NCI-H1930 (cell line): ENCODE results near the gene CAT.
"Not testable (repeated sequence)": the region's sequence is repeated elsewhere in the genome, so short reads cannot be mapped to it uniquely, and the experiment has no call there.

ENCODE experiments used
- DNase-seq, 2 experiments: peaks; one replicate each; lab custom pipeline; 2025; lab: John Stamatoyannopoulos, UW

Gene CAT

DNA sequence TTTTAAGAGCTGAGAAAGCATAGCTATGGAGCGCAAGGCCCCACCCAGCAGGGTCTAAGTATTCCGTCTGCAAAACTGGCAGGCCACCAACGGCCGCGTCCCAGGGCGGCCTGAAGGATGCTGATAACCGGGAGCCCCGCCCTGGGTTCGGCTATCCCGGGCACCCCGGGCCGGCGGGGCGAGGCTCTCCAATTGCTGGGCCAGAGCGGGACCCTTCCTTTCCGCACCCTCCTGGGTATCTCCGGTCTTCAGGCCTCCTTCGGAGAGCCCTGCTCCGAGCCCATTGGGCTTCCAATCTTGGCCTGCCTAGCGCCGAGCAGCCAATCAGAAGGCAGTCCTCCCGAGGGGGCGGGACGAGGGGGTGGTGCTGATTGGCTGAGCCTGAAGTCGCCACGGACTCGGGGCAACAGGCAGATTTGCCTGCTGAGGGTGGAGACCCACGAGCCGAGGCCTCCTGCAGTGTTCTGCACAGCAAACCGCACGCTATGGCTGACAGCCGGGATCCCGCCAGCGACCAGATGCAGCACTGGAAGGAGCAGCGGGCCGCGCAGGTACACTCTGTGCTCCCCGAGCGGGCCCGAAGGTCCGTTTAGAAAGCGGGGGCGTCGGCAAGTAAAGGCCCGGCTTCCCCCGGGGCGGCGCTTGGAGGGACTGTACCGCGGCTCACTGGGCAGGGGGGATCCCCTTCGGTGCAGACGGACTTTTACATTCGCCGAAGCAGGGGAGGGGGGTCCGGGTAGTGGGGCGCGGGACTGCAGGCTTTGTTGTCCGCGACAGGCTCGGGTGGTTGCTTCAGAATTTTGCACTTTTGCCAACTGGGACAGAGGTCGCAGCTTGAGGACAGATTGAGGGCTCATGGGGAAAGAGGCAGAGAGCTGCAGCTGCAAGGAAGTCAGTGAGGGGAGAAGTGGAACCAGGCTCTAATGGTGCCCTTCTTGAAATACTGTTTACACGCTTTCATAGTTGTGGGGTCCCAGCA is at the start of gene CAT:
TSS of gene CAT (plus strand) at position 406 of the 979 bp plus-strand sequence. CDS start at position 486, 80 bp downstream.
- peak; percentile 92 to 95 for DNase-seq

DNA sequence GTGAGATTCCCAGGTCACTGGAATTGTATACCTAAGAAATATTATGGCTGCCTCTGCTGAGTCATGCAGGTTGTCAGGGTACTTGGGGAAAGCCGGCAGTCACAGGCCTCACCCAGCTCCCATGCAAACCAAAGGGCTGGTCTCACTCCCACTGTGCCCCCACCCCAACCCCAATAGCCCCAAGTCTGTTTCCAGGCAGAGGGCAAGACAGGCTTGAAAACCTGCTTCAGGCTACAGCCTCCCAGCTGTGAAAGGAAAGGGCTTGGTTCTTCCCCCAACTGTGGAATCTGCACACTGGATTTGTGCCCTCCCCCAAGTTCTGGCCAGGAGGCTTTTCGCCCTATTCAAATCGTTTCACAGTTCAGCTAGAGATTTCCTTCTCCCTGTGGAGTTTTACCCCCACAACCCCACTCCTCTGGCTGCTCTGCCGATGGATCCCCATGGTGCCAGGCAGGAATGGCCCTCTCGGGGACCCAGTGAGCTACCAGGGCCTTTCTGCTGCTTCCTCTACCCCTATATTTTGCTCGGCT is 43.9 kb upstream of the CAT start:
- DNase-seq: no peak

DNA sequence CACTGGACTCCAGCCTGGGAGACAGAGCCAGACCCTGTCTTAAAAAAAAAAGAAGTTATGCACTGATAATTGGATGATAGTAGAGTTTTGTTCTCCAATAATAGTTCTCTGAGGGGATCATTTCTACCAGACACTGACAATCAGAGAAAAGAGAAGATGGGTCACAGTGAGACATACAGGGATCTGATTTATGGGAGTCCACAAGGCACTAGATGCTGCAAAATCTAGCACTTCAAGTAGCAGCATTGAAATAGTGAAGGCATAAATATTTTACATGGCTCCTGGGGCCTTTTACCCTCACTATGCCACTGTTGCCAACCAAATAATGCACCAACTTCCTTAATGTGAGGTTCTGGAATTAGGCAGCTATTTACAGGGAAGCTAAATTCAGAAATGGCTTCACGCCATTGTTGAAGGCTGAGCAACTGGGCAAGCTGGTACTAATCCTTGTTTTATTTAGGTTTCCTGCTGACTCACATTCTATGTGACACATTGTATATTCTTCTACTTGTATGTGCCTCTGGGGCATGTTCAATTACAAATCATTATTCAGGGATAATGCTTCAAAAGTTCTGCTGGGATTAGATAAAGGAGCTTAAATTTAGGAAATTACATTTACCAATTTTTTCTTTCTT is 42.7 kb upstream of the CAT start:
- DNase-seq: no peak

DNA sequence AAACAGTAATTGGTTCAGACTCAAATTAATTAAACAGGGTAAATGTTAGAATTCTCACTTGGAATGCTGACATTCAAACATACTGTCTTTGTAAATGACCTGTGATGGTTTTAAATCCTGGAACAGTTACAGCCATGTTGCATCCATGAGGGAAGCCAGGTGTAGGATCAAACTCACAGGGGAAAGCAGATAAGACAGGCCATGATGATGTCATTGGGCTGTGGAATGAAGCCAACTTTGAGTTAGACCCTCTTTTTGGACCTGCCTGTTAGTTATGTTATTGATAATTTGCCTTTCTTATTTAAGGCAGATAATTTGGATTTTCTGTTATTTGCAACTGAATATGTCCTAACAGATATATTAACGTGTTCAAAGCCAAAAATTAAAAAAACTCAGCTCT is 41.6 kb upstream of the CAT start:
- DNase-seq: no peak

DNA sequence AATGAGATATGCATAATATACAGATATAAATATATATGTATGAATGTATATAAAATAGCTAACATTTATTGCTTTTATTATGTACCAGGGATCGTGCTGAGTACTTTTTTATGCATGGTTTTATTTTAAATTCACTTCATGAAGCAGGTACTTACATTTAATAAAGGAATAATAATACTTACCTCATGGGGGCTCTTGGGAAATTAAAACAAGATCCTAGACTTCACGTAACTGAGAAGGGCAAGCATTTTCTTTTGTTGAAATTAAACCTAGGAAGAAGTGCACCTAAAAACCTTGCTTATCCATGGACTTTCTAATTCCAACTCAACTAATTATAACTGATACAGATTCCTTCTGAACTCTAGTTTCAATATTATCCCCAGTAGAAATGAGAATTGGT is 40.9 kb upstream of the CAT start:
- no peak for DNase-seq

DNA sequence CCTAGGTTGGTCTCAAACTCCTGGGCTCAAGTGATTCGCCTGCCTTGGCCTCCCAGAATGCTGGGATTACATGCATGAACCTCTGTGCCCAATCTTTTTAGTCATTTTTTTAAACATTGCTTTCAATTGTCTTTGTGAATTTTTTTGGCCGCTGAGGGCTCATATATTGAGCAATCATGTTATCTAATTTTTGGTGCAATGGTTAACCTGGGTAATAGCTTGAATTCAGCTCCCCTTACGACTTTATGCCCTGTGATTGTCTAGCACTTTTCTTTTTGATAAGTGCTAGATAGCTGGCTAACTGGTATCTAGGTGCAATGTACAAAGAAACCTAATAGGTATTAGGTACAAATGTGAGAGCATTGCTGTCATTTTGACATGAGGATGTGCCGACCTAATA is 35.3 kb upstream of the CAT start:
- DNase-seq: no peak

DNA sequence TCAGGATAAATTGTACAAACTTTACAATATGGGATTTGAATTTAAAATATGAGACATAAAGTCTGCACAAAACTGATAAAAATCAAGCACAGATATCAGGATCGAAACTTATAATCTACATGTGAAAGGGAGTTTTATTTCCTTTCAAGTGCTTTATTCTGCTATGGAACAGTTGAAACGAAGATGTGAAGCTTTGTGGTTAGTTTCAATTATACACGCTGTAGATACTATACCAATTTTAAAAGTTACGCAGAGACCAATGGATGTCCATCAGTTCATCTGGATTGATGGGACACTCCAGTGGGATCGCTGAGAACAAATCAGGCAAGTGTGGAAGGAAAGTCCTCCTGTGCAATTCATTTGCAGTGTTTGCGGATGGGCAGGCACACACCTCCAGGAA is 34.5 kb upstream of the CAT start:
- DNase-seq: no peak

DNA sequence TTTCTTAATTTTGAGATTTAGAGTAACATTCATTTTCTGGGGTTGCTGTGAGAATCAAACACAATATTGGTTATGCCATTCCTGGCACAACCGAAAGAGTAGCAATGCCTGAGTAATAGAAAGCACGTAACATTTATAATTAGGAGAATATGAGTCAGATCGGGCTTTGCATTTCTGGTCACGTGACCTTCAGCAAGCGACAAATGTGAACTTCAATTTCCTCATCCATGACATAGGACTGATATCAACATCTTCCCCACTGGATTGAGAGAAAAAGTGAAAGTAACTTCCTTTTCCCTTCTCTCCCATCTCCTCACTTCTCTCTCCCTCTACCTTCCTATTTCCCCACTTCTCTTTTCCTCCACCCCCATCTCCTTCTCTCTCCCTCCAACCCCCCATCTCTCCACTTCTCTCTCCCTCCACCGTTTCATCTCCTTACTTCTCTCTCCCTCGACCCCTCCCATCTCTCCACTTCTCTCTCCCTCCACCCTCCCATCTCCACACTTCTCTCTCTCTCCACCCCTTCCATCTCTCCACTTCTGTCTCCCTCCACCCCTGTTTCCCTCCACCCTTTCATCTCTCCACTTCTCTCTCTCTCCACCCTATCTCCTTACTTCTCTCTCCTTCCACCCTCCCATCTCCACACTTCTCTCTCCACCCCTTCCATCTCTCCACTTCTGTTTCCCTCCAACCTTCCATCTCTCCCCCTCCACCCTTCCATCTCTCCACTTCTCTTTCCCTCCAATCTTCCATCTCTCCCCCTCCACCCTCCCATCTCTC is 33.5 kb upstream of the CAT start:
- no peak for DNase-seq

DNA sequence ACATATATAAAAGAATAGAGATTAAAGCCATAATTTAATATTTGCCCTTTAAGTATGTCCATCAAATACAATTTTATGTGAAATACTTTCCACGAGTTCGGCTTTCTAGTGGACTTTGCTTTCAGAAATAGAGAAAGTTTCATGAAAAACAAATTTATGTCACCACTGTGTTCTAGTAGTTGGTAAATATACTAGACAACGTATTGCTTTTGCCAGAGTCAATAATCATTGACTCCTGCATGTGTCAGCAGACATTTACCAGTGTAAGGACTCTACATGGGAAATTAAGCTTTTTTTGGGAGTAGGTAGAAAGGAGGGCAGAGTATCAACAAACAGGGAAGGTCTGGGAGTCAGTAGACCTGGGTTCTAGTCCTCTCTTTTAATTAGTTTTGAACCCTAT is 32.3 kb upstream of the CAT start:
- no peak for DNase-seq

DNA sequence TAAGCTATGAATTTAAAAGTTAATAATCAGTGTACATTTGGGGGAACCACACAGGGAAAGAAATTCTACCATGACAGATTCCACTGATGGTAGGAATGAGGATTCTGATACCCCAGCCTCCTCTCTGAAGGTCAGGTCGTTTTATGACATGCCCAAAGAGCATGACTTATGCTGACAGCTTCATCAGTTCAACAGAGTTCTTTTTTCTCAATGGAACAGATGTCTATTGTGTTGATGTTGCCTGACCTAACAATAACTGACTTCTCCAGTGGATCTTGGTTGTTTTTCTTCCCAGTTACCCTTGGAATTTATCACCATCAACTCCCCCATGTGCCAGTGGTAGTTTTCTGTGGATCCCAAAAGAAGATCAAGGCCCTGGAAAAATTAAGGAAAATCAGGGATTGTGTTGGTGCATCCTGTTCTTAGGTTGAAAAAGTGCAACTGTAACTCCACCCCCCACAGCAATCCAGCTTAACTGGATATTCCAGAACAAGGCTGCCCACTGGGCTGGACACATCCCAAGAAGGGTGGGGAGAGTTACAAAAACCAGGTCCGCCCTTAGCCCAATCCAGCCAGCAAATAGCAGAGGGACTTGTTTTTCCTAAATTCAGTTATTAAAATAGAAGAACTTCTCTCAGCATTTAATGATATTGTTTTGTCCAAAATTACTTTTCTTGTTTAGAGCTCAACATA is 31.5 kb upstream of the CAT start:
- DNase-seq: no peak

DNA sequence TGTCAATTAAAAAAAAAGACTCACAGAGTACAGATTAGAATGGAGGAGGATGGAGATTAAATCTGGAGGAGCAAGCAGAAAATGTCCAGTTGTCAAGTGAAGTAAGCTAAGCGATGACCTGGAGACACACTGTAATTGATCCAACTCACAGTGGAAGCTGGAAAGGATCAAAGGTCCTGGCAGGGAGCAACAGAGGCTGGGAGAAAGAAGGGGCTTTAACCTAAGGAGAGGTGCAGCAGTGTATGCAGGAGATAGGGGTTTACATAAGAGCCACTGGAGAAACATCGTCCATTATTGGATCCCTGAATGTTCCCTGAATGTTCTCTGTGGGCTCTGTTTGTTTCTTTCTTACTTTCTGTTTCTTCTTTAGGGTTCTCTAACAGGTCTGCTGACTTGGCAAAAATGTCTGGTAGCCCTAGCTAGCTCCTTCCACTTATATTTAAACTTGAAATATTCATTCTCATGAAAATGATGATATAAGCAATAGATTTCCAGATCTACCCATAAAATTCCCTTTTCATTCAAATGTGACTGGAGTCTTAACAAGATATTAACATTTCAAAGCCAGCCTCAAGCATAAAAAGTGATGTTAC is 30.1 kb upstream of the CAT start:
- DNase-seq: no peak

DNA sequence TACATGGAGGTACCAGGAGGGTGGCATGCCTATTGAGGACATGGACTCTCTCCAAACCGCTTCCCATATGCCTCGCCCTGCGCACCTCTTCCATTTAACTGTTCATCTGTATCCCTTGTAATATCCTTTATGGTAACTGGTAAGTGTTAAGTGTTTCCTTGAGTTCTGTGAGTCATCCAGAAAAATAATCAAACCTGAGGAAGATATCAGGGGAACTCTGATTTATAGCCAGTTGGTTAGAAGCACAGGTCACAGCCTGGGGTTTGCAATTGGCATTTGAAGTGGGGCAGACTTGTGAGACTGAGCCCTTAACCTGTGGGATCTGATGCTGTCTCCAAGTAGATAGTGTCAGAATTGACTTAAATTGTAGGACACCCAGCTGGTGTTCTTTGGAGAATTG is 27.6 kb upstream of the CAT start:
- DNase-seq: no peak

DNA sequence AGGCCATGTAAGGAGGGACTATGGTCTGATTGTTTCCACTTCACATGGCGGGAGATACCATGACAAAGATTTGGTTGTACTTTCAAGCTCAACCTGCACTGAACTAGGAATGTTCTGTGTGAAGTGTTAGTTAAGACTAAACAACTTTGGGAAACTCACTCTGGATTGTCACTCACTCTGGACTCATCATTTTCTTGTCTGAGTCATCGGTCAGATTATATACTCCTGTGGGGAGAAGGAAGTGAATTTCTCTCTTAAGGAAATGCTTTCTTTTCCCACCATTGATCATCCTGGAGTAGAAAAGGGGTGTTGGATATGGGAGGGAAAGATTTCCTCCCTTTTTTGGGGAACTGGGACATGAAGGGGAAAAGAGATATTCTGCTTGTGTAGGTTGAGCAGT is 26.9 kb upstream of the CAT start:
- no peak for DNase-seq

DNA sequence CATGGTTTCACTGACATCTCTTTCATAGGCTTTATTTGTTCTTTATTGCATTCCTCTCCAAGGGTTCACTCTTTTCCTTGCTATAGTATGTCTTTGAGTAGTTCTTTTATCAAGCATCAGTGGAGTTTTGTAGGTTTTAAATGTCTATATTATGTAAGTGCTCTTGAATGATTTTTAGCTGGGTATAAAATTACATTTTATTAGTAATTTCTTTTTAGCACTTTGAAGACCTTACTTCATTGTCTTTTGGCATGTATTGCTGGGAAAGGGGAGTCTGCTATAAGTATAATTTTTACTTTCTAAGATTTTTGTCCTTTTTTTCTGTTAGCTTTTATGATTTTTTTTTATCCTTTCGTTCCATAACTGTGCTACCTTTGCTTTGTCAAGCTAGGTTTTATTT is 25.5 kb upstream of the CAT start:
- DNase-seq: no peak

DNA sequence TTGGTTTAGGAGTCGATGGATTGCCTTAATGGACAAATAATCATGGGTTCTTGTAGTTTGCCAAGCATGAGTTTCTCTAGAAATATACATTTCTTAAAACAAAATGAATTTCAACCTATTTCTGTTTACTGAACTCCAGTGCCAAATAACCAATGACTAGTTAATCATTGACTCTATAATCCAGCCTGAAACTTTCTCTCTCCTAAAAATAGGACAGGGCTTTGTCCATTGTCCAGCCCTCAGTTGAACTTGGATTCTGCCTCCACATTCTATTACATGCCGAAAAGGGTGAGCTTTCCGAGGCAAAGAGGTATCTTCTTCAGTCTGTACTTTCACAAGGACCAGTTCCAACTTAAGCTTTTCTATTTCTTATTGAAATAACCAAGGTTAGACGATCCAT is 23.2 kb upstream of the CAT start:
- DNase-seq: no peak

DNA sequence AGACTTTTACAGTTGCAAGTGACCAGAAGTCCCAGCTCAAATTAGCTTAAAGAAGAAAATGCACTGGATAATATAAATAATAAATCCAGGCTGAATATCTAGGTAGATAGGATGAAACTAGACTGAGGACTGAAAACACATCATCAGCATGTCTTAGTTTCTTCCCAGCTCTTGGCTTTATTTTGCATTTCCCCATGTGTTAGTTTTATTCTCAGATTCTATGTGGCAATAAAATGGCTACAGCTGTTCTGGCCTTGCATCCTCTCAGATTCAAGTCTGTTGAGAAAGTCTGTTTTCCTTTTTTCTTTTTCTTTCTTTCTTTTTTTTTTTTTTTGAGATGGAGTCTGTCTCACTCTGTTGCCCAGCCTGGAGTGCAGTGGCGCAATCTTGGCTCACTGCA is 22.6 kb upstream of the CAT start:
- DNase-seq: no peak

DNA sequence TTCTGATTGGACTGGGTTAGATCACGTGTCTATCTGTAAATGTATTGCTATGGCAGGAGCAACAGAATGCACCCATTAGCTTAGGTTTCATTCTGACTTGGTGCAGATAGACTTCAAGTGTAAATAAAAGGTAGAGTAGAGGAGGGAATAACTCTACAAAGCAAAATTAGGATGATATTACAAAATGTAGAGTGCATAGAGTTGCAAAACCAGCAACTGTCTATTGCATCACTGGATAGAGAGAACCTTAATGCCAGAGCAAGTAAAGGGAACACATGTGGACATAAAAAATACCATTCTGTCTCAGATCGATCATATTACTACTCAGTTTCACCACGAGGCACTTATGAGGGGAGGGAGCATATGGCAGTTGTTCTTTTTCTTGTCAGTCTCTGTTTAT is 22.0 kb upstream of the CAT start:
- no peak for DNase-seq

DNA sequence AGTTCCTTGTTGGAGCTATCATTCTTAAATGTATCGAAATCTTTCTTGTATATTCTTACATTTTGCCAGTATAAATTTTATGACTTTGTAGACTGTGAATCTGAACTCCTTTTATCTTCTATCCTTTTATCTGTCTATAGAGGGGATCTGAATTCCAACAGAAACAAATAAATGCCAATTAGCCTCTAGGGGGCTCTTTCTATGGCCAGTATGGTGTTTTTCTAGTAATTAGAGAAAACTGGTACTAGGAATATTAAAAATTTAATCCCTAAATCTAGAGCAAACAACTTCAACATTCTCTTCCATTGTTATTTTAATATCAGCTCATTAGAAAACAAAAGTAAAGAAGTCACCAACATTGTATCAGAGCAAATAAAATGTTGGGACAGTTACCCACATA is 21.5 kb upstream of the CAT start:
- DNase-seq: no peak

DNA sequence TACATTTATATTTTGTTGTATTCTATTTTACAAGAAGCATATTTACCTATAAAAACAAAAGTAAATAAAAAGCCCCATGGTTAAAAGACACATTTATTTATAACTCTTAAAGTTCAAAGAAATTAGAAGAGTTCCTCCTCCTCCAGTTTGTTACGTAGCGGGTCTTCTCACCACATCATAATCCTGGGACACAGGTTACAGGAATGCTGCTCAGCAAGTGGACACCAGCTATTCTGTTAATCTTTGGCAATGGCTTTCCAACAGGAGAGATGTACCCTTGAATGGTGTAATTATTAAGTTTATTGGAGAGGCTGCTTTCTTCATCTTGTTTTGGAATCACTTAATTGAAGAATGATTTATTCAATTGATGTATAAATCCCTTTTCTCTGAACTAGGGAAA is 19.6 kb upstream of the CAT start:
- DNase-seq: no peak

DNA sequence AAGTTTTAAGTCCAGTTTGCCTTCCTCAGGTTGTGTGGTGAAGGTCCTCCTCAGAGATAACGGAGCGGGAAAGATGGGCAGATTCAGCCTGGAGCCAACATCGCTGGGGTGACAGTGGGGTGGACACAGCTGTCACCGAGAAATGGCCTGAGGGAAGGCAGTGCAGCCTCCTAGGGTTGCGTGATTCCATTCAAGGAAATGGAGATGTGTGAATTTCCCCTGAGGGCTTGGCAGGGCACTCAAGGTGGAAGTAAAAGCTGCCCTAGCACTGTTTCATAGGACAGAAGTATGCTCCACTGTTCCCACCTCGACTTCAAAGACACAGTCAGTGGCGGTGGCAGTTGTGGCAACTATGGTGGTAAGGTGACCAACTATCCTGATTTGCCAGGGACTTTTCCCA is 15.4 kb upstream of the CAT start:
- no peak for DNase-seq

DNA sequence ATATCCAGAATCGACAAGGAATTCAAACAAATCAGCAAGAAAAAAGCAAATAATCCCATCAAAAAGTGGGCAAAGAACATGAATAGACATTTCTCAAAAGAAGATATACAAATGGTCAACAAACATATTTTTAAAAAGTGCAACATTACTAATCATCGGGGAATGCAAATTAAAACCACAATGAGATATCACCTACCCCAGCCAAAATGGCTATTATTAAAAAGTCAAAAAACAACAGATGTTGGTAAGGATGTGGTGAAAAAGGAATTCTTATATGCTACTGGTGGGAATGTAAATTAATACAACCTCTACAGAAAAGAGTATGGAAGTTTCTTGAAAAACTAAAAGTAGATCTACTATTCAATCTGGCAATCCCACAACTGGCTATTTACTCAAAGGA is 13.9 kb upstream of the CAT start:
- not testable (repeated sequence) for DNase-seq
